Skin epidermis (tissue), 12 donors: Measurements from ENCODE around the gene MAP7.
"Not testable (repeated sequence)": the region's sequence is repeated elsewhere in the genome, so short reads cannot be mapped to it uniquely, and the experiment has no call there.

Experiments used
- H3K27ac ChIP-seq, 21 experiments: fragments of 200-600 bp; sonication (generic) in 11 of 21; one replicate each; pipeline ENCODE4 v1.5.0; 2020; ENCODE audit warnings: mild to moderate bottlenecking in 3 of 21, inconsistent platforms in 2 of 21, moderate library complexity in 2 of 21
- H3K4me3 ChIP-seq, 7 experiments: fragments of 200-600 bp; sonication (generic) in 2 of 7; one replicate each; pipeline ENCODE4 v1.5.0; 2020; ENCODE audit warnings: inconsistent platforms in 2 of 7, mild to moderate bottlenecking in 2 of 7, moderate library complexity in 1 of 7

The MAP7 gene

DNA sequence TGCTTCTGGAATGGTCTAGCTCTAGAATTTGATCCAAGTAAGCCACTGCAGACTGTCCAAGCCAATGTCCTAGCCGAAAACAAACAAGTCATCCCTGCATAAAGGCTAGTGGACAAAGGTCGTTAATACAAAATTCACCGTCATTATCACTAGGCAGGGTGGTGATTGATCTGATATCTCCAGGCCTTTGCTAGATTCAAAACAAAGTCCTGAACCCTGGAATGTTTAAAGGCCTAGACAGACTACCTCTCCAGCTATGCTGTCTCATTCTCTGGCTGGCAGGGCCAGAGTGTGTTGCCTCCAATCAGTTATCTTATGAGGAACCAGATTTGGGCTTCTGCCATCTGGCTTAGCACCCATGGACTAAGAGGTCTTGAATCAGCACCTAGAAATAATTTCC lies 38.3 kb downstream of the MAP7 start:
- Histone ChIP-seq H3K27ac (peak overlapping the region in 3 of 21 experiments; percentile 27 to 37 (median 30)), H3K4me3 (no peak overlapping the region)

DNA sequence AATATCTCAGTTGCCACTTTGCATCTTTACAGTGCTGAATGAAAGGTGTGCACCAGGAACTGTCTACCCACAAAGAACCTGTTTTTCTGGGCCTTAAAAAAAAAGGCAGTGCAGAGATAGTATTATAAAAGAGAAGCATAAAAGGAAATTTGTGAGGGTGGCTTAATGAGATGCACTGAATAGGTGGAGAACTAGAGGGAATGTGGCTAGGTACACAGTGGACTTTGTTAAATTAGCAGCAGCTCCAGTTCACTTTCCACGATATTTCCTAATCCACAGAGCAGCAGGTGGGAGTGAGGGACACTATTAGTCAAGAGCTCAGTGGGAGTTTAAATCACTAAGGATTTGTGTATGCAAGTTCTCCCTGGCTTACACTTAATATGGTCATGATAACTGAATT lies 38.8 kb downstream of the MAP7 start:
- peak overlapping the region in 3 of 21 experiments; percentile 10 to 37 (median 27) for H3K27ac ChIP-seq
- H3K4me3 ChIP-seq: no peak overlapping the region

GRCh38 chr6:136510782-136511181 lies 39.4 kb downstream of the MAP7 start:
- no peak overlapping the region for H3K4me3 ChIP-seq
- H3K27ac ChIP-seq: peak overlapping the region in 3 of 21 experiments; percentile 7 to 14 (median 10)

GRCh38 chr6:136510299-136510698 lies 39.9 kb downstream of the MAP7 start:
- H3K27ac ChIP-seq: peak overlapping the region in 1 of 21 experiments; percentile 7

DNA sequence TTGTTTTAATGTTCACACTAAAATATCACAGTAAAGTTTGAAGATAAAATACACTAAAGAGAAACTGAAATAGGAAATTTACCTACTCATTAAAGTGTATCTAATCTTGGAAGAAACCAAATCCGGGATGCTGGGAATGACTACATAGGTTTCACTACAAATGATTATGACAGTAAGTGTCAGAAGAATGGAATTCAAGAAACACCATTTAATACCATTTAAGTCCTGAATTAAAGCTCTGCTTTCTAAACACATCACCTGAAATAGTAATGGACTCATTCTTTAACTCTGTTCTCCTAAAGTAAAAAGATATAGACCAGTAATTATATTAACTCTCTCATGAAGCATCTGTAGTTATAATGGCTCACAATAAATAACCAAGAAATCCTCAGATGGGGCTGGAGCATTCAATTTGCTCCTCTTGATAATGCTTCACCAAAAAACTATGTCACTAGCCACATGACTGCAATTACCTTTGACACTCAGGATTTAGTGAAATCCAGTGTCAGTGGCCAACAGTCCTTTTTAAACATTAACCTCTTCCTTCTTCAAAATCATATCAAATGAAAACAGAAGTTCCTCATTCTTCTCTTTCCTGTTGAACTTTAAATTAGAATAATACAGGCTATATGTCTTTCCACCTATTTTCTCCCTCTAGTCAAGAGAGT lies 41.4 kb downstream of the MAP7 start:
- Histone ChIP-seq H3K27ac (no peak overlapping the region), H3K4me3 (no peak overlapping the region)

More at GRCh38 chr6:136510299-136510698, 39.9 kb downstream of the MAP7 start:
- no peak overlapping the region for H3K4me3 ChIP-seq

GRCh38 chr6:136506124-136506799 lies 44.0 kb downstream of the MAP7 start:
- Histone ChIP-seq H3K27ac (peak overlapping the region in 2 of 21 experiments; percentile 7 to 18), H3K4me3 (no peak overlapping the region)

- Histone ChIP-seq H3K27ac (no peak overlapping the region), H3K4me3 (no peak overlapping the region)
Measured at GRCh38 chr6:136503303-136504029, 46.8 kb downstream of the MAP7 start.

DNA sequence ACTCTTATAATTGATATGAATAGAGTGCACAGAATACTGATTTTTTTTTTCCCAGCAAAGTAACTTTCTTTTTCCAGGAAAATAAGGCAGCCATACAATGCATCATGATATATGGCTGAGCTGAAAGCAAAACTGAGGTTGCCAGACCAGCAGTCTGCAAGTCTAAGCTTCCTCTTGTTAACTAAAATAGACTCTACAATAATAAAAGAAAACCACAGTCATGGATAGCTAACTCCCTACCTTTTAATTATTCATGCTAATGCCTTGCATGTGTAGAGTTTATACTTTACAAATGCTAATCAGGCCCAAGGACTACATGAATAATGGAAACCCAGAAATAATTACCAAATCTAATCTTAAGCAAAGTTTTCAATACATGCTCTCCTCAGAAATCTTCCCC lies 47.4 kb downstream of the MAP7 start:
- no peak overlapping the region for H3K4me3 ChIP-seq
- H3K27ac ChIP-seq: no peak overlapping the region

DNA sequence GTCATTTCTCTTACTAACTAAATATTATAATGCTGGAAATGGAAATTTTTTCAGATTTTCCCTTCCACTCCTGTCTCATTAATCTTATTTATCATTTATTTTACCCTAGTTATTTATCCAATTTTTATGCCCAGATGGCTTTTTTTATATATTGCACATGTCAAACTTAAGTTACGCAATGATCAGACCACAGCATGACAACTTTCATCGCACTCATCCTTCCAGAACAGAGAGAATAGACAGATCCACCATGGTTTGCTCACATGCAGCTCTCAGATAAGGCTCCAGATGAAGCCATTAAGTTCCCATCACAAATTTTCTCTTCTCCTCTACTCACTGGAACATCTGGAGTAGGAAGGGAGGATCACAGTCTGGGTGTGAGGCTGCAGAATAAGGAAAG lies 48.7 kb downstream of the MAP7 start:
- Histone ChIP-seq H3K4me3 (no peak overlapping the region), H3K27ac (no peak overlapping the region)

DNA sequence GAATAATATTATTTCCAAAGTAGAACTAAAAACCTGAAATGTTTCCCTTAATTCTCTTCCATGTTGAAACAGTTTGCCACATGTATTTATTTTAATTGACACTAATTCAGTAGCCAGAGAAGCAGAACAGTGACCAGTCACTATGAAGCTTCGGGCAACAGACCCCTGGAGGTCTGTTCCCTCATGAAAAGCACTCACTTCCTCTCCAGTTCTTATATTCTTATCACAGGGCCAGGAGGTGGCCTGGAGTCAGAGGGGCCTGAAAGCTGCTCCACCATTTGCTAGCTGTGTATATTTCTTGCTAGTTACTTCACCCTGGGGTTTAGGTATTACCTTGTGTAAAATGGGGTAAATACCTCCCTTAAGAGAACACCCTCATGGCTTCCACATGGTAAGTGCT lies 49.1 kb downstream of the MAP7 start:
- Histone ChIP-seq H3K27ac (no peak overlapping the region), H3K4me3 (no peak overlapping the region)

DNA sequence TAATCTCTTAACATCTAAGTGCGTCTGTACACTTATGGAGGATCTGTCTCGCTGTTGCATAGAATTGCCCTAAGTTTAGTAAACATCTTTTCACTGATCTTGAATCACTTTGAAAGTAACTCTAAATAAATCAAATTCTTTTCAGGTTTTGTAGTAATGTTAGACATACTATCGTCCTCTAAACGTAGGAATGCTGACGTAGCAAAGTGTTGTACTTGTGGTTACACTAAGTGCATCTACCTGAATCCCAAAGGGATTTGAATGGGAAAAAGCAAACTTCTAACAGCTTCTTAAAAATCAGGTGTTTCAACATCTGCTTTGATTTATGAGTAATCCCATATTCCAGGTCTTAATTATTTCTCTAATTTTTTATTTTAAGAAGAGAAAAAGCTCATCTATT lies 49.8 kb downstream of the MAP7 start:
- Histone ChIP-seq H3K4me3 (no peak overlapping the region), H3K27ac (no peak overlapping the region)

DNA sequence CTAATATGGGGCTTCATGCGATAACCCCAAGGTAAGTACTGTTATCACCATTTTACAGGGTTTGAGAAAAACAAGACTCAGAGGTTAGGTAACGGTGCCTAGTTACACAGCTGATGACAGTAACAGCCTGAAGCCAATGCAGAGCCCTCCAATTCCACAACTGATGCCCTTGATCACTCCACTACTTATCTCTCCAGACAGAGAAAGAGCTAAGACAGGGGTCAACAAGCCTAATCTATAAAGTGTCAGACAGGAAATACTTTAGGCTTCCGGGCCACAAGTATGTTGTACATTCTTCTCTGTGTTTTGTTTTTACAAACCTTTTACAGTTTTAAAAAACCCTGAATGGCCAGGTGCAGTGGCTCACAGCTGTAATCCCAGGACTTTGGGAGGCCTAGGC lies 50.9 kb downstream of the MAP7 start:
- Histone ChIP-seq H3K27ac (no peak overlapping the region), H3K4me3 (no peak overlapping the region)

GRCh38 chr6:136496449-136496848 lies 53.8 kb downstream of the MAP7 start:
- not testable (repeated sequence) for H3K4me3 ChIP-seq, H3K27ac ChIP-seq

- Histone ChIP-seq H3K4me3 (no peak overlapping the region), H3K27ac (no peak overlapping the region)
Measured at GRCh38 chr6:136494710-136495109, 55.5 kb downstream of the MAP7 start.

- Histone ChIP-seq H3K27ac (no peak overlapping the region), H3K4me3 (no peak overlapping the region)
Measured at GRCh38 chr6:136494059-136494458, 56.2 kb downstream of the MAP7 start.

GRCh38 chr6:136492409-136492808 lies 57.8 kb downstream of the MAP7 start:
- Histone ChIP-seq H3K4me3 (no peak overlapping the region), H3K27ac (no peak overlapping the region)

DNA sequence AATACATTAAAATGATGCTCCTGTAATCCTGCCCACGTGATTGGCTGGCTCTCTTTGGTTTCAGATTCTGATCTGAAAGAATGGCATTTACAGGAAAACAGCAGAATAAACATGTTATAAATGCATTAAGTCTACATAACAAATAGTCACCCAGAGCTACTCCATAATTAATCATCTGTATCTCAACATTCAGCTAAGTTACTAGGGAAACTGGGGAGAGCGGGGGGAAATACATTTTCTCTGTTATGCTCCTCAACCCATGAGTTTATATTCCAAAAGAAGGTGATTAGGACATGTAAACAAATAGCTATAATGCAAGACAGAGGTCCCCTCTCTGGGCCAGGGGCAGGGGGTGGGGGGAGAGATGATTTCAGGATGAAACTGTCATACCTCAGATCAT lies 58.5 kb downstream of the MAP7 start:
- no peak overlapping the region for H3K4me3 ChIP-seq
- H3K27ac ChIP-seq: no peak overlapping the region

DNA sequence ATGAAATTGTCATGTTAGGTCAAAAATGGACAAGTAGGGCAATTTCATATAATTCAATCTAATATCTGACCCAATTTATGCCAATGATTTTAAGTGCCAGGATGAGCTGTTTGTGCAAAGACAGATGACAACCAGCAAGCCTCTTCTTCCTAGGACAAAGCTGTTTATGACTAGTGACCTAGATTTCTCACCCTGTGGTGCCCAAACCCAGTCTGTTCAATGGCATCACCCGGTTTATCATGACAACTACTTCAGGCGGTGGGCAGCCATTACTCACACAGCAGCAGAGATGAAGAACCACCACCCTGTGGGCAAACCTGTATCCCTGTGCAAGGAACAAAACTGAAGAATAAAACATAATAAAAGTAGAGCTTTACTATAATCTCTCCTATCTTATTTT lies 59.0 kb downstream of the MAP7 start:
- no peak overlapping the region for H3K27ac ChIP-seq
- no peak overlapping the region for H3K4me3 ChIP-seq

DNA sequence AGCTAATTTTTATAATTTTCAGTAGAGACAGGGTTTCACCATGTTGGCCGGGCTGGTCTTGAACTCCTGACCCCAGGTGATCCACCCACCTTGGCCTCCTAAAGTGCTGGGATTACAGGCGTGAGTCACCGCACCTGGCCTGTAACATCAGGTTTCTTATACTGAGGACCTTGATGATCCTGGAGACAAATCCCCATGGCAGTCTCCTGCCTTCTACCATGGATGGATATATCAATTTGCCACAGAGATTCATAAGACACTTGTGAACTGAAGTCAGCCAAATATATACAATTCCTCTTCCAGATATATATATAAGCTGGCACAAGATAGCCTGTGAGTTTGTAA lies 60.6 kb downstream of the MAP7 start:
- peak overlapping the region in 1 of 21 experiments; percentile 31 for H3K27ac ChIP-seq
- H3K4me3 ChIP-seq: not testable (repeated sequence)

GRCh38 chr6:136487759-136488425 lies 62.3 kb downstream of the MAP7 start:
- Histone ChIP-seq H3K4me3 (no peak overlapping the region), H3K27ac (peak overlapping the region in 6 of 21 experiments; percentile 2 to 62 (median 26))
